HCT116 (cell line): Measurements from ENCODE around the gene C1QL4.

Experiments
- CTCF ChIP-seq, 3 experiments: fragments of 200-600 bp in 1 of 3; sonication (generic) in 1 of 3; IDR thresholded peaks in 2 of 3; conservative IDR thresholded peaks in 1 of 3; 2 replicates each; pipeline ENCODE4 v1.5.1; 2012 to 2017; ENCODE audit warnings: low read depth in 2 of 3, low read length in 2 of 3, antibody characterized with exemption in 1 of 3, borderline replicate concordance in 1 of 3, control low read depth in 1 of 3, mild to moderate bottlenecking in 1 of 3, mixed read lengths in 1 of 3, mixed run types in 1 of 3, moderate library complexity in 1 of 3; ENCODE audit not compliant: insufficient read depth in 1 of 3
- FOSL1 ChIP-seq: IDR thresholded peaks from 2 replicates; pipeline ENCODE4 v1.6.1; 2012; ENCODE audit warnings: low read depth
- JUND ChIP-seq: IDR thresholded peaks from 2 replicates; pipeline ENCODE4 v1.6.1; 2012
- POLR2A ChIP-seq: IDR thresholded peaks from 2 replicates; pipeline ENCODE4 v1.7.0; 2011; ENCODE audit warnings: borderline replicate concordance; ENCODE audit not compliant: insufficient read depth, insufficient read length; ENCODE audit errors: extremely low read depth
- TF ChIP-seq, protein P1 (sequence below): IDR thresholded peaks from 2 replicates; pipeline ENCODE4 v1.6.1; 2012

DNA sequence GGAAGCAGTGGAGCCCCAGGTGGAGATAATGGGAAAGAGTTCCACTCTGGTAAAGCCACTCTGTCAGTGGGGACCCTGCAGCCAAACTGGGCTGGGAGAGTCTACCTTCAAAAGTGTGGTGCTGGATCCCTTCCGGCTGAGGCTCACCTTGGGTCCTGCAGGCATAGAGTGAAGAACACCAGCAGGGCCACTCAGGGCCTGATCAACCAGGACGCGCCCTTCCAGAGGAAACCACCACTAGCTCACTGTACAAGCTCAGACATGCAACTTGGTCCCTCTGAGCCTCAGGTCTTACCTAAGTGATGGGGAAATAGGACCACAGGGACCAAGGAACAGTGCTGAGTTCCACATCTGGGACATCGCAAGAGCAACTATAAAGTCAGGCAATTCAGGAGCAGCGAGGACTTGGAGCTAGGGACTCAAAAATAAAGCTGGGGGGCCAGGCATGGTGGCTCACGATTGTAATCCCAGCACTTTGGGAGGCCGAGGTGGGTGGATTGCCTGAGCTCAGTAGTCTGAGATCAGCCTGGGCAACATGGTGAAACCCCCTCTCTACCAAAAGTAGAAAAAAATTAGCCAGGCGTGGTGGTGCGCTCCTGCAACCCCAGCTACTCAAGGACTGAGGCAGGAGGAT lies 47.9 kb downstream of the C1QL4 start:
- TF ChIP-seq CTCF (IDR thresholded peaks at IDR 0.05 in 2 of 3, conservative IDR thresholded peaks at IDR 0.05 in 1 of 3; ENCODE audit: borderline replicate concordance in 1 of 3, insufficient read depth in 1 of 3, low read depth in 2 of 3, low read length in 2 of 3) (no peak), JUND (no peak), POLR2A (no peak), FOSL1 (no peak)
- TF ChIP-seq, protein P1, sequence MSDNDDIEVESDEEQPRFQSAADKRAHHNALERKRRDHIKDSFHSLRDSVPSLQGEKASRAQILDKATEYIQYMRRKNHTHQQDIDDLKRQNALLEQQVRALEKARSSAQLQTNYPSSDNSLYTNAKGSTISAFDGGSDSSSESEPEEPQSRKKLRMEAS = no peak
